NB4 (cell line): Measurements from ENCODE around the gene FASTK.
A peak's percentile ranks its signal among the peaks of the same experiment; 100 is the strongest.

ENCODE experiments used
- DNase-seq: peaks from one replicate; pipeline ENCODE4 v3.0.0; 2010; ENCODE audit warnings: low read depth
- H3K4me3 ChIP-seq: one replicate; pipeline ENCODE4 v1.5.1; 2011; ENCODE audit warnings: mild to moderate bottlenecking, low read depth, low read length, moderate library complexity
- MYC ChIP-seq: IDR thresholded peaks from 2 replicates; pipeline ENCODE4 v1.6.1; 2011; ENCODE audit warnings: low read depth, low read length
- POLR2A ChIP-seq: IDR thresholded peaks from 2 replicates; pipeline ENCODE4 v1.6.1; 2011; ENCODE audit warnings: mild to moderate bottlenecking; ENCODE audit not compliant: insufficient read length; ENCODE audit errors: extremely low read depth
- TF ChIP-seq, protein P1 (sequence below): IDR thresholded peaks from one replicate; pipeline ENCODE4 v1.5.1; 2012; ENCODE audit warnings: low read depth, low read length
- TF ChIP-seq, protein P2 (sequence below): IDR thresholded peaks from 2 replicates; pipeline ENCODE4 v1.6.1; 2011; ENCODE audit warnings: low read depth, low read length

The FASTK gene

DNA sequence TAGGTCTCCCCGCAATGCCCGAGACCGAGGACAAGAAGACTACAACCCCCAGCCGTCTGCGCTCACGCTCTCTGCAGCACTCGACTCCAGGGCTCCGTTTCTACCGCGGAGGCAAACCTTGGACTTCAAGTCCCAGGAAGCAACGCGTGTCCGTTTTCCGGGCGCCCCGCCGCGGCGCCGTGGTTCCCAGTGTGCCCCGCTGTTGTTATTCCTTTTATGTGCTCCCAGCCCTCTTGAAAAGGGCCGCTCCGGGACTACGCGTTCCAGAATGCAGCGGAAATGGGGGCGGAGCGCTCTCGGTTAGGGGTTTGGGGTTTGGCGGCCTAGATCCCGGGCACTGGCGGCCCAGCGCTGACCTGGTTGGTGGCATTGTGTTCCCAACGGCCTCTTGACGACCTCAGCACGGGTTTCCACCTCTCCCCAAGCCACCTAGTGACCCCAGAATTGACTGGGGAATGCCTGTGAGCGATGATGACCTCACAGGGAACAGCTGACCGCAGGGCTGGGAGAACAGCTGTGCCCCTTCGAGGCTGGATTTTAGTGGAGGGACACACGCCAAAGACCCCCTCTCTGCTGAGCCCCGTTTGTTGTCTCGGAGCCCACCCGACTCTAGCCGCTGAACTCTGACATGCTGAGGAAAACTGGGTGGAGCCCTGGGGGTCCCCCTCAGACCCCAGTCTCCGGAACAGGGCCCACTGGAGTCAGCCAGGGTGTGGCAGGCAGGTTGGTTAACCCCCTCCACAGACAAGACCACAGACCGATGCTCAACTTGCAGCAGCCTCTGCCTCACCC lies 22.4 kb downstream of the FASTK start:
- peak; percentile 100 for DNase-seq
- TF ChIP-seq POLR2A = no peak
- TF ChIP-seq, protein P1, sequence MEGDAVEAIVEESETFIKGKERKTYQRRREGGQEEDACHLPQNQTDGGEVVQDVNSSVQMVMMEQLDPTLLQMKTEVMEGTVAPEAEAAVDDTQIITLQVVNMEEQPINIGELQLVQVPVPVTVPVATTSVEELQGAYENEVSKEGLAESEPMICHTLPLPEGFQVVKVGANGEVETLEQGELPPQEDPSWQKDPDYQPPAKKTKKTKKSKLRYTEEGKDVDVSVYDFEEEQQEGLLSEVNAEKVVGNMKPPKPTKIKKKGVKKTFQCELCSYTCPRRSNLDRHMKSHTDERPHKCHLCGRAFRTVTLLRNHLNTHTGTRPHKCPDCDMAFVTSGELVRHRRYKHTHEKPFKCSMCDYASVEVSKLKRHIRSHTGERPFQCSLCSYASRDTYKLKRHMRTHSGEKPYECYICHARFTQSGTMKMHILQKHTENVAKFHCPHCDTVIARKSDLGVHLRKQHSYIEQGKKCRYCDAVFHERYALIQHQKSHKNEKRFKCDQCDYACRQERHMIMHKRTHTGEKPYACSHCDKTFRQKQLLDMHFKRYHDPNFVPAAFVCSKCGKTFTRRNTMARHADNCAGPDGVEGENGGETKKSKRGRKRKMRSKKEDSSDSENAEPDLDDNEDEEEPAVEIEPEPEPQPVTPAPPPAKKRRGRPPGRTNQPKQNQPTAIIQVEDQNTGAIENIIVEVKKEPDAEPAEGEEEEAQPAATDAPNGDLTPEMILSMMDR = no peak
- TF ChIP-seq, protein P2, sequence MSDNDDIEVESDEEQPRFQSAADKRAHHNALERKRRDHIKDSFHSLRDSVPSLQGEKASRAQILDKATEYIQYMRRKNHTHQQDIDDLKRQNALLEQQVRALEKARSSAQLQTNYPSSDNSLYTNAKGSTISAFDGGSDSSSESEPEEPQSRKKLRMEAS = peak; percentile 38
- peak; percentile 57 for TF ChIP-seq MYC
- peak overlapping the region; percentile 89 for H3K4me3 ChIP-seq

DNA sequence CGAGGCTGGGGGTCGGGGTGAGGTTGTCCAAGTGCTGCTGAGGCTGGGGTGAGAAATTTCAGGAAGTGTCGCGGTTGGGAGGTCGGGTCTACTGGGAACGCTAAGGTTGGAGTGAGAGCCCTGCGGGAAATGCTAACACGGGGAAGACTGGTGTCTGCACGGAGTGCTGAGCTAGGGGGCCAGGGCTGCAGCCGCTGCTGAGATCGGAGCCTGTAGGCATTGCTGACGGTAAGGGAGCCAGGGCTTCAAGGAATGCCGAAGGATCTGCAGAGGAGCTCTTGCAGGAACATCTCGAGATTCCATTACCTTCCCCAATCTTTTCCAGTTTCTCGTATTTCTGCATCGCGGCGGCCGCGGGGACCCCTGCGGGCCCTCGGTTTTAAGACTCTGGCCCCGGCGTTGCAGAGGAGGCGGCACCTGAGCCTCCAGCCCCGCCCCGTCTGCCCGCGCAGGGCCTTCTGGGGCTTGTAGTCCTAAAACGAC lies 23.1 kb downstream of the FASTK start, which contains the start of gene CDK5:
TSS of gene CDK5 (minus strand) at position 392 of the 483 bp plus-strand sequence. CDS start at position 343, 49 bp downstream.
- DNase-seq = peak; percentile 70
- TF ChIP-seq POLR2A (no peak), MYC (no peak)
- TF ChIP-seq, protein P2 = no peak
- TF ChIP-seq, protein P1 = no peak
- peak within 1 kb of the TSS; percentile 89 for H3K4me3 ChIP-seq

DNA sequence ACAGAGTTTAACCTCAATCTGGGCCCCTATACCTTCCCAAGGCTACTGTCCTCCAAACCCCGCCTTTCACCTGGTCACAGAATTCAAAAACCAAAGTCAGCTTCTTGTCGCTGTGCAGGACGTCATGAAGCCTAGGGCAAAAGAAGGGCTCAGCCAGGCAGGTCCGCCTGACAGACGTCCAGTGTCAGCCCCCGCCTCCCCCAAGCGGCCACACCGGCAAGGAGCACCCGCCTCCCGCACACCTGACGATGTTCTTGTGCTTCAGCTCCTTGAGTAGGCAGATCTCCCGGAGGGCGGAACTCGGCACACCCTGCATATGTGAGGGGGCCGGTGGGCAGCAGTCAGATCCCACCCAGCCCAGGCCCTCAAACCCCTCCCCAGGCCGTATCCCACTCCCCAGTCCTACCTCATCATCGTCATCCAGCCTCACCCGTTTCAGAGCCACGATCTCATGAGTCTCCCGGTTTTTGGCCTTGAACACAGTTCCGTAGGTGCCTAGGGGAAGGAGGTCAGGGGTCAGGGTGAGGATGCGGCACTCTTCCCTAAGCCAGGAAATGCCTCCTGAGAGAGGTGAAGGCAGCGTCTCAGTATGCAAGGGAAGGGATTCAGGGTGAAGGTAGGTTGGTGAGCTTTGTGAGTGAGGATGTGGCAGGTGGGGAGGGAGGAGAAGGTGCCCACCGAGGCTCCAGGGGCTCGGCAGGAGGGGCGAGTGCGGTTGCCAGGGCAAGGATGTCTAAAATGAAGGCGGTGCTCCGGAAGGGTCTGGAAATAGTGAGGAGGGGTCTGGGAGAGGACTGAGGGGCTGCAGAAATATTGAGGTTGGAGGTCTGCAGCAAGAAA lies 23.7 kb downstream of the FASTK start:
- no peak for DNase-seq
- TF ChIP-seq POLR2A (no peak), MYC (no peak)
- TF ChIP-seq, protein P1 = no peak
- TF ChIP-seq, protein P2 = no peak
- peak overlapping the region; percentile 89 for H3K4me3 ChIP-seq

DNA sequence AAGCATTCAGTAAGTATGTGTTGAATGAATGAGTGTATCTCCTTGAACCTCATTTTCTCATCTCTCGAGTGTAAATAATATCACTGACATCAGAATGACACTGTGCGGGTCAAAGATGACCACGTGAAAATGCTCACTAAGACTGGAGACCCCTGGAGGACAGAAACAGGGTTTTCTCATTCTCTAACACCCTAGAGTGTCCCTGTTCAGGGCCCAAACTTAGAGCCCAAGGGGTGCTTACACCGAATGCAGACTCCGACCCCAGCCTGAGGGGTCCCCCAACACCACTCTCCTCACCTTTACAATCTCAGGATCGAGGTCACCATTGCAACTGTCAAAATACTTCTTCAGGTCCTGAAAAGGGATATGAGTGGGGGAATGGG lies 24.3 kb downstream of the FASTK start:
- no peak overlapping the region for H3K4me3 ChIP-seq
- no peak for DNase-seq
- TF ChIP-seq POLR2A (no peak), MYC (no peak)
- TF ChIP-seq, protein P2 = no peak
- TF ChIP-seq, protein P1 = no peak

DNA sequence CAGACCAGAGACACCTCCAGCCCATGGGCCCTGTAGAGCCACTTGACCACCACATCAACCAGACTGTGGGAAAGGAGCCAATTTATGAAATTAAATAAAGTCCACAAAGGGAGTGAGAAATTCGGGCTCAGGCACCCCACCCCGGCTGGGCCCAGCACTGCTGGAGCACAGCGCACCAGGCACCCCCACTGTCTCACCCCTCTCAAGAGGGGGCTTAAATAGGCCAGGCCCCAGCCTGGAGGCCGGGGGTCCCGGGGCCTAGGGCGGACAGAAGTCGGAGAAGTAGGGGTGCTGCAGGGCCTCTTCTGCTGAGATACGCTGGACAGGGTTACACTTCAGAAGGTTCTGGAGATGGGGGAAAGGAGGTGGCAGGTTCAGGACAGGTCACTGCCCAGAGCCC lies 26.9 kb downstream of the FASTK start:
- no peak overlapping the region for H3K4me3 ChIP-seq
- no peak for TF ChIP-seq POLR2A
- TF ChIP-seq, protein P1 = no peak
- TF ChIP-seq, protein P2 = no peak
- TF ChIP-seq MYC = no peak
- no peak for DNase-seq
